Measurements from ENCODE around the gene E2F4.
A peak's percentile ranks its signal among the peaks of the same experiment; 100 is the strongest.

E2F4 gene

GRCh38 chr16:67150833-67151396, 41.0 kb upstream of the E2F4 start, which contains the start of gene B3GNT9:
Gene B3GNT9 (minus strand): TSS chr16:67150998. CDS start chr16:67150485, 513 bp downstream.
- Histone ChIP-seq H3K56ac (ENCODE audit: low read length) (peak within 1 kb of the TSS; percentile 96), H3K4me2 (ENCODE audit: low read length) (peak within 1 kb of the TSS; percentile 61), H3K4ac (ENCODE audit: low read depth, low read length) (peak within 1 kb of the TSS; percentile 45), H3K36me3 (ENCODE audit: control insufficient read depth, insufficient read depth, low read length) (peaks cover 3% of the 10 kb centered on the region), H3K4me3 (ENCODE audit: low read length) (peak within 1 kb of the TSS; percentile 63), H2BK120ac (ENCODE audit: low read depth, low read length) (peak within 1 kb of the TSS; percentile 10), H3K79me1 (ENCODE audit: low read length) (no peaks in the 10 kb centered on the region), H4K8ac (ENCODE audit: low read depth, low read length) (no peak within 1 kb of the TSS), H3K27me3 (ENCODE audit: insufficient read depth, low read length, poor library complexity) (peaks cover 23% of the 10 kb centered on the region), H4K5ac (ENCODE audit: low read length) (no peak within 1 kb of the TSS), H2BK15ac (replicated peaks; ENCODE audit: low read depth) (no peak within 1 kb of the TSS), H3K18ac (ENCODE audit: low read length) (peak within 1 kb of the TSS; percentile 83), H2BK5ac (ENCODE audit: low read length) (peak within 1 kb of the TSS; percentile 10), H3K4me1 (ENCODE audit: control insufficient read depth, low read depth, low read length) (no peaks in the 10 kb centered on the region), H3K79me2 (ENCODE audit: control insufficient read depth, insufficient read depth, low read length) (no peaks in the 10 kb centered on the region), H3K9ac (ENCODE audit: low read length) (peak within 1 kb of the TSS; percentile 86), H3K23ac (ENCODE audit: low read length) (no peak within 1 kb of the TSS), H3K27ac (ENCODE audit: low read depth, low read length) (no peak within 1 kb of the TSS), H2AK5ac (ENCODE audit: low read length) (no peak within 1 kb of the TSS)
- WGBS (ENCODE audit: extremely low coverage, insufficient coverage, low lambda C conversion rate), result no CpG with 5 or more reads among the region's 34 CpGs
- DNase-seq, result peak; percentile 76

- Histone ChIP-seq H4K5ac (ENCODE audit: low read length) (no peak overlapping the region), H3K27ac (ENCODE audit: low read depth, low read length) (no peak overlapping the region), H3K4me2 (ENCODE audit: low read length) (peak overlapping the region; percentile 61), H3K4me3 (ENCODE audit: low read length) (no peak overlapping the region), H3K23ac (ENCODE audit: low read length) (no peak overlapping the region), H3K79me2 (ENCODE audit: control insufficient read depth, insufficient read depth, low read length) (no peaks in the 10 kb centered on the region), H3K56ac (ENCODE audit: low read length) (peak overlapping the region; percentile 96), H3K36me3 (ENCODE audit: control insufficient read depth, insufficient read depth, low read length) (peaks cover 3% of the 10 kb centered on the region), H3K79me1 (ENCODE audit: low read length) (no peaks in the 10 kb centered on the region), H2BK15ac (replicated peaks; ENCODE audit: low read depth) (no peak overlapping the region), H4K8ac (ENCODE audit: low read depth, low read length) (no peak overlapping the region), H3K9ac (ENCODE audit: low read length) (peak overlapping the region; percentile 86), H3K27me3 (ENCODE audit: insufficient read depth, low read length, poor library complexity) (peaks cover 29% of the 10 kb centered on the region), H3K4ac (ENCODE audit: low read depth, low read length) (no peak overlapping the region), H3K4me1 (ENCODE audit: control insufficient read depth, low read depth, low read length) (no peaks in the 10 kb centered on the region), H3K18ac (ENCODE audit: low read length) (no peak overlapping the region), H2AK5ac (ENCODE audit: low read length) (no peak overlapping the region), H2BK5ac (ENCODE audit: low read length) (no peak overlapping the region), H2BK120ac (ENCODE audit: low read depth, low read length) (no peak overlapping the region)
- DNase-seq, result peak; percentile 38
- no CpG with 5 or more reads among the region's 8 CpGs for WGBS (ENCODE audit: extremely low coverage, insufficient coverage, low lambda C conversion rate)
These were observed 40.4 kb upstream of the E2F4 start for GRCh38 chr16:67151431-67152097.

GRCh38 chr16:67154578-67155294, 37.2 kb upstream of the E2F4 start:
- Histone ChIP-seq H4K8ac (ENCODE audit: low read depth, low read length) (no peak overlapping the region), H3K4me3 (ENCODE audit: low read length) (no peak overlapping the region), H4K5ac (ENCODE audit: low read length) (no peak overlapping the region), H3K79me2 (ENCODE audit: control insufficient read depth, insufficient read depth, low read length) (no peaks in the 10 kb centered on the region), H2BK5ac (ENCODE audit: low read length) (no peak overlapping the region), H3K4me2 (ENCODE audit: low read length) (no peak overlapping the region), H3K27me3 (ENCODE audit: insufficient read depth, low read length, poor library complexity) (peaks cover 48% of the 10 kb centered on the region), H3K36me3 (ENCODE audit: control insufficient read depth, insufficient read depth, low read length) (no peaks in the 10 kb centered on the region), H3K23ac (ENCODE audit: low read length) (peak overlapping the region; percentile 66), H2BK15ac (replicated peaks; ENCODE audit: low read depth) (no peak overlapping the region), H2AK5ac (ENCODE audit: low read length) (no peak overlapping the region), H3K79me1 (ENCODE audit: low read length) (no peaks in the 10 kb centered on the region), H3K27ac (ENCODE audit: low read depth, low read length) (no peak overlapping the region), H3K4ac (ENCODE audit: low read depth, low read length) (no peak overlapping the region), H3K56ac (ENCODE audit: low read length) (no peak overlapping the region), H2BK120ac (ENCODE audit: low read depth, low read length) (no peak overlapping the region), H3K4me1 (ENCODE audit: control insufficient read depth, low read depth, low read length) (no peaks in the 10 kb centered on the region), H3K18ac (ENCODE audit: low read length) (no peak overlapping the region), H3K9ac (ENCODE audit: low read length) (no peak overlapping the region)
- DNase-seq, result no peak
- WGBS (ENCODE audit: extremely low coverage, insufficient coverage, low lambda C conversion rate), result no CpG with 5 or more reads among the region's 61 CpGs

GRCh38 chr16:67155295-67156142, 36.4 kb upstream of the E2F4 start:
- Histone ChIP-seq H3K4me3 (ENCODE audit: low read length) (no peak overlapping the region), H2AK5ac (ENCODE audit: low read length) (no peak overlapping the region), H2BK120ac (ENCODE audit: low read depth, low read length) (no peak overlapping the region), H3K23ac (ENCODE audit: low read length) (no peak overlapping the region), H2BK5ac (ENCODE audit: low read length) (no peak overlapping the region), H3K36me3 (ENCODE audit: control insufficient read depth, insufficient read depth, low read length) (no peaks in the 10 kb centered on the region), H3K4me1 (ENCODE audit: control insufficient read depth, low read depth, low read length) (no peaks in the 10 kb centered on the region), H4K5ac (ENCODE audit: low read length) (no peak overlapping the region), H4K8ac (ENCODE audit: low read depth, low read length) (no peak overlapping the region), H3K9ac (ENCODE audit: low read length) (no peak overlapping the region), H3K18ac (ENCODE audit: low read length) (no peak overlapping the region), H3K27me3 (ENCODE audit: insufficient read depth, low read length, poor library complexity) (peaks cover 48% of the 10 kb centered on the region), H3K56ac (ENCODE audit: low read length) (no peak overlapping the region), H3K27ac (ENCODE audit: low read depth, low read length) (no peak overlapping the region), H3K79me1 (ENCODE audit: low read length) (no peaks in the 10 kb centered on the region), H3K79me2 (ENCODE audit: control insufficient read depth, insufficient read depth, low read length) (no peaks in the 10 kb centered on the region), H2BK15ac (replicated peaks; ENCODE audit: low read depth) (no peak overlapping the region), H3K4me2 (ENCODE audit: low read length) (no peak overlapping the region), H3K4ac (ENCODE audit: low read depth, low read length) (no peak overlapping the region)
- peak; percentile 82 for DNase-seq
- WGBS (ENCODE audit: extremely low coverage, insufficient coverage, low lambda C conversion rate), result no CpG with 5 or more reads among the region's 74 CpGs

GRCh38 chr16:67156143-67156844, 35.7 kb upstream of the E2F4 start:
- no peak for DNase-seq
- Histone ChIP-seq H3K27ac (ENCODE audit: low read depth, low read length) (no peak overlapping the region), H4K8ac (ENCODE audit: low read depth, low read length) (no peak overlapping the region), H2AK5ac (ENCODE audit: low read length) (no peak overlapping the region), H3K79me2 (ENCODE audit: control insufficient read depth, insufficient read depth, low read length) (no peaks in the 10 kb centered on the region), H3K56ac (ENCODE audit: low read length) (no peak overlapping the region), H3K27me3 (ENCODE audit: insufficient read depth, low read length, poor library complexity) (peaks cover 48% of the 10 kb centered on the region), H2BK15ac (replicated peaks; ENCODE audit: low read depth) (no peak overlapping the region), H3K4ac (ENCODE audit: low read depth, low read length) (no peak overlapping the region), H3K4me1 (ENCODE audit: control insufficient read depth, low read depth, low read length) (no peaks in the 10 kb centered on the region), H2BK5ac (ENCODE audit: low read length) (no peak overlapping the region), H3K36me3 (ENCODE audit: control insufficient read depth, insufficient read depth, low read length) (no peaks in the 10 kb centered on the region), H3K4me2 (ENCODE audit: low read length) (no peak overlapping the region), H2BK120ac (ENCODE audit: low read depth, low read length) (no peak overlapping the region), H3K23ac (ENCODE audit: low read length) (no peak overlapping the region), H3K4me3 (ENCODE audit: low read length) (no peak overlapping the region), H3K9ac (ENCODE audit: low read length) (no peak overlapping the region), H3K18ac (ENCODE audit: low read length) (no peak overlapping the region), H3K79me1 (ENCODE audit: low read length) (no peaks in the 10 kb centered on the region), H4K5ac (ENCODE audit: low read length) (no peak overlapping the region)
- WGBS (ENCODE audit: extremely low coverage, insufficient coverage, low lambda C conversion rate), result no CpG with 5 or more reads among the region's 15 CpGs

All from mesendoderm (in vitro differentiated cells).